Nephron (organoid): ENCODE data around the gene PLXND1.

Experiments used
- H3K27ac Mint-ChIP-seq, 3 experiments: 2 replicates each; pipeline ENCODE4 v1.8.0; 2020; ENCODE audit warnings: mixed read lengths in 3 of 3, mild to moderate bottlenecking in 2 of 3, moderate library complexity in 1 of 3
- H3K27me3 Mint-ChIP-seq: 2 replicates; pipeline ENCODE4 v1.8.0; 2021; ENCODE audit warnings: low read depth, mild to moderate bottlenecking, moderate library complexity, mixed read lengths
- H3K36me3 Mint-ChIP-seq: 2 replicates; pipeline ENCODE4 v1.8.0; 2020; ENCODE audit warnings: low read depth, mixed read lengths
- H3K4me1 Mint-ChIP-seq: 2 replicates; pipeline ENCODE4 v1.8.0; 2020; ENCODE audit warnings: mixed read lengths
- H3K4me3 Mint-ChIP-seq, 3 experiments: 2 replicates each; pipeline ENCODE4 v1.8.0; 2020; ENCODE audit warnings: mild to moderate bottlenecking in 3 of 3, mixed read lengths in 3 of 3, moderate library complexity in 2 of 3
- H3K9me3 Mint-ChIP-seq: 2 replicates; pipeline ENCODE4 v1.8.0; 2020; ENCODE audit warnings: mixed read lengths
- TF ChIP-seq, protein P1 (sequence below), 3 experiments: fragments of 200-600 bp; sonication (generic); IDR thresholded peaks; one replicate each; pipeline ENCODE4 v1.5.0; 2021; ENCODE audit warnings: antibody characterized with exemption in 3 of 3; ENCODE audit not compliant: unreplicated experiment in 3 of 3

PLXND1 gene

DNA sequence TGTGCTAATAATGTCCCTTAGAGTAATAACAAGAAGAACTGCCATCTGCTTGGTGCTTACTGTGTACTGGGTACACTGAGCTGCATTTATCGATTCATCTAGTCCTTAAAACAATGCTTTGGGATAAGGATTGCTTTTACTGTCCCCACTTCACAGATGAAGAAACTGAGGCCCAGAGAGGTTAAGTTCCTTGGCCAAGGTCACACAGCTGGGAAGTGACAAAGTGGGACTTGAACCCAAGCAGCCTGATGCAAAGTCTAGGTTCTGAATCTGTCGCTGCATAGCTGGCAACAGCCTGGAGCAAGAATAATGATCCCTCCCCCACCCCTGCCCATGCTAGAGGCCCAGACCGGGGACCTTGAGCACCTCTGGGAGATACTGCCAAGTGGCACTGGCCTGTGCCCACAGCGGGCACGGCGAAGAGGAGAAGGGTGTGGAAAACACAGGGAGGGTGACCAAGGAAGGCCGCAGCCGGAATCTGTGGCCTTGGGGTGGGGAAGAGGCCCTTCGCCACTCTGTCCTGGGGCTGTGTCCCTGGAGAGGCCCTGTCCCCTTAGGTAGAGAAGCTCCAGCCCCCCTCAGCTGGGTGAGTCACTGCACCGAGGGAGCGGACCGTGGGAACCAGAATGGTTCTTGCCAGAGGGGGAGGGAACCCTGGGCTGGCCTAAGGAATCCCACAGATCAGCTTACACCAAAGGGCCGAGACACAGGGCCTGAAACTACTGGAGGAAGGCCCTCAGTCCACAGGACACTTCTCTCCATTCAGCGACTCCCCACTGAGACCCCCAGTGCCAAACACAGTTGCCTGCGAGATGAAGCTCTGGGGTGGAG lies 3.5 kb downstream of the PLXND1 start:
- TF ChIP-seq, protein P1, sequence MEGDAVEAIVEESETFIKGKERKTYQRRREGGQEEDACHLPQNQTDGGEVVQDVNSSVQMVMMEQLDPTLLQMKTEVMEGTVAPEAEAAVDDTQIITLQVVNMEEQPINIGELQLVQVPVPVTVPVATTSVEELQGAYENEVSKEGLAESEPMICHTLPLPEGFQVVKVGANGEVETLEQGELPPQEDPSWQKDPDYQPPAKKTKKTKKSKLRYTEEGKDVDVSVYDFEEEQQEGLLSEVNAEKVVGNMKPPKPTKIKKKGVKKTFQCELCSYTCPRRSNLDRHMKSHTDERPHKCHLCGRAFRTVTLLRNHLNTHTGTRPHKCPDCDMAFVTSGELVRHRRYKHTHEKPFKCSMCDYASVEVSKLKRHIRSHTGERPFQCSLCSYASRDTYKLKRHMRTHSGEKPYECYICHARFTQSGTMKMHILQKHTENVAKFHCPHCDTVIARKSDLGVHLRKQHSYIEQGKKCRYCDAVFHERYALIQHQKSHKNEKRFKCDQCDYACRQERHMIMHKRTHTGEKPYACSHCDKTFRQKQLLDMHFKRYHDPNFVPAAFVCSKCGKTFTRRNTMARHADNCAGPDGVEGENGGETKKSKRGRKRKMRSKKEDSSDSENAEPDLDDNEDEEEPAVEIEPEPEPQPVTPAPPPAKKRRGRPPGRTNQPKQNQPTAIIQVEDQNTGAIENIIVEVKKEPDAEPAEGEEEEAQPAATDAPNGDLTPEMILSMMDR (IDR thresholded peaks at IDR 0.05; ENCODE audit: unreplicated experiment in 3 of 3) = no peak
- Mint-ChIP-seq H3K9me3 (no peaks in the 10 kb centered on the region), H3K36me3 (no peaks in the 10 kb centered on the region), H3K4me3 (peak overlapping the region; percentile 85 to 97 (median 87)), H3K27ac (peak overlapping the region; percentile 66 to 79 (median 73)), H3K4me1 (peaks cover 56% of the 10 kb centered on the region), H3K27me3 (peaks cover 19% of the 10 kb centered on the region)

DNA sequence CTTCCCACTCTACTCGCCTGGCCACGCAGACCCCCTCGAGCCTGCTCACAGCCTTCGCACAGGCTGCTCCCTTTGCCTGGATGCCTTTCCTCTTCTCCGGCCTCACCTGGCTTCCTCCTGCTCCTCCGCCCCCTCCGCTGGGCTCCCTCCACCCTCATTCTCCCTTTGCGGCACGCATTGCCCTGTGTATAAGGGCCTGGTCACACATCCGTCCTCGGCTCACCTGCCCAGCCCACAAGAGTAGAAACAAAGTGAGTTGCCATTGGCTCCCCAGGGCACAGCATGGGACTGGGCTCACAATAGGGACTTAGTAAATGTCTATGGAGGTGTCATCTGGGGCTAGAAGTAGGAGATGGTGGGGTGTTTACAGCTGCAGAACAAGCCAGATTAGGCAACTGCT lies 4.2 kb downstream of the PLXND1 start:
- peaks cover 19% of the 10 kb centered on the region for H3K27me3 Mint-ChIP-seq
- H3K4me3 Mint-ChIP-seq = peak overlapping the region; percentile 61 to 97 (median 87)
- H3K27ac Mint-ChIP-seq = peak overlapping the region; percentile 16 to 68 (median 53)
- H3K36me3 Mint-ChIP-seq = no peaks in the 10 kb centered on the region
- H3K9me3 Mint-ChIP-seq = no peaks in the 10 kb centered on the region
- peaks cover 62% of the 10 kb centered on the region for H3K4me1 Mint-ChIP-seq
- TF ChIP-seq, protein P1 (IDR thresholded peaks at IDR 0.05; ENCODE audit: unreplicated experiment in 3 of 3) = no peak

DNA sequence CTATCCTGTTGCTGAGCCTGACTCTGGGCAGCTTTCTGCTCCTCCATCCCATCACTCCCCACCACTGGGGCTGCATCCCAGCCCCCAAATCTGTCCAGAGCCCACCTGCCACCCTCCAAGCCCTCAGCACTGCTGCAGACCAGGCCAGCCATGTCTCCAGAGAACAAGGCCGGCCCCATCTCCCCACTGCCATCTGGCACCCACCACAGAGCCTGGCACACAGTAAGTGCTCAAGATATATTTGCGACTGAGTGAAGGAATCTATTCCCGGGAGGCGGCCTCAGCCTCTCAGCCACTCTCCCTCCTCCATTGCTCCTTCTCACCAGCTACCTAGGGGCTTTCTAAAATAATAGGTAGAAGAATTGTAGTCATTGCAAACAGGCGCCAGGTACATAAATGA lies 4.8 kb downstream of the PLXND1 start:
- Mint-ChIP-seq H3K27ac (peak overlapping the region in 1 of 3 experiments; percentile 80), H3K27me3 (peaks cover 14% of the 10 kb centered on the region), H3K4me3 (peak overlapping the region; percentile 15 to 42 (median 20)), H3K36me3 (no peaks in the 10 kb centered on the region), H3K4me1 (peaks cover 68% of the 10 kb centered on the region), H3K9me3 (no peaks in the 10 kb centered on the region)
- TF ChIP-seq, protein P1 (IDR thresholded peaks at IDR 0.05; ENCODE audit: unreplicated experiment in 3 of 3) = no peak

DNA sequence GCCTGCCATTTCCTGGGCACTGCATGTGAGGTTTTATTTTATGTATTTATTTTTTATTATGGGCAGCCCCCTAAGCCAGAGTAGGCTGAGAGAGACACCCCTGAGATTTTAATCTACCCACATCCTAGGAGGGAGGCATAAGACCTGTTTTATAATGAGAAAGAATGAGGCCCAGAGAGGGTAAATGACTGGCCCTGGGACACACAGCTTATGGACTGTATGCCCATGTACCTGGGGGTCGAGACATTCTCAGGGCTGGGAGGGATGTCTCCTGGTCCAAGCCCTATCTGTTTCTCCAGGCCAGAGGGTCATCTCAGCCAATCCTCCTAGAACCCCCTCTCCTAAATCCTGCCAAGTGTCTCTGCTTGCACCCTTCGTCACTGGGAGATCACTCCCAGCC lies 6.1 kb downstream of the PLXND1 start:
- Mint-ChIP-seq H3K4me1 (peaks cover 78% of the 10 kb centered on the region), H3K27me3 (peaks cover 10% of the 10 kb centered on the region), H3K36me3 (no peaks in the 10 kb centered on the region), H3K9me3 (no peaks in the 10 kb centered on the region), H3K4me3 (peak overlapping the region in 1 of 3 experiments; percentile 34), H3K27ac (peak overlapping the region; percentile 94 to 99 (median 99))
- TF ChIP-seq, protein P1 (IDR thresholded peaks at IDR 0.05; ENCODE audit: unreplicated experiment in 3 of 3) = no peak

DNA sequence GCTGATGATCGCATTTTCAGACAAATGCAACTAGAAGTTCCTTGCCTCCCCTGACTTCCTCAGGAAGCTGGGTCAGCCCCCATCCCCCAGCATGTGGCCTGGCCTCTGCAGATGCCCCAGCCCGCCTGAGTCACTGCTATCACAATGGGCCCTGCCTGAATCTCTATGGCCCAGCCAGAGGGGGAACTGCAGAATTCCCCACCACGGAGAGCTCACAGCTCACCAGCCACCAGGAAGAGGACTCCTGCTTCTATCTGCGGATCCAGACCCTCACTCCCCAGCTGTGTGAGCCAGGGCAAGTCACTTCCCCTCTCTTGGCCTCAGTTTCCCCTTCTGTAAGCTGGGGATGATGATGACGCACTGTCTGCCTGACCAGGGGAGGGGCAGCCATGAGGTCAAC lies 6.9 kb downstream of the PLXND1 start:
- Mint-ChIP-seq H3K4me3 (peak overlapping the region; percentile 31 to 50 (median 49)), H3K36me3 (no peaks in the 10 kb centered on the region), H3K9me3 (no peaks in the 10 kb centered on the region), H3K4me1 (peaks cover 84% of the 10 kb centered on the region), H3K27me3 (peaks cover 6% of the 10 kb centered on the region), H3K27ac (peak overlapping the region; percentile 94 to 99 (median 99))
- TF ChIP-seq, protein P1 (IDR thresholded peaks at IDR 0.05; ENCODE audit: unreplicated experiment in 3 of 3) = no peak

DNA sequence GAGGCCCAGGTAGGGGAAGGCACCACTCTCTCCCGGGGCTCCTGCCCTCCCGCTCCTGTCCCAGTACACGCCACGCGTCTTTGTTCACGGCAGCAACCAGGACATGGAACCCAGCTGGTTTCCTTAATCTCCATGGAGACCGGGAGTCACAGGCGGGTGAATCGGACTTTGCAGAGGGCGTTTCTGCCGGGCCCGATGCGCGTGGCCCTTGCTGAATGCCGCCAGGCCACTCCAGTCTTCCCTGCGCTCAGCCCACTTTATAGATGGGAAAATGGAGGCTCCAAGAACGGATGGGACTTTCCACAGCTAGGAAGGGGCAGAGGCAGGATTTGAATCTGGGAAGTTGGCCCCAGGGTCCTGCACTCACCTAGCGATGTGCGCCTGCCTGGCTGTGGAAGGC lies 7.4 kb downstream of the PLXND1 start:
- H3K27ac Mint-ChIP-seq = peak overlapping the region; percentile 99
- no peaks in the 10 kb centered on the region for H3K36me3 Mint-ChIP-seq
- peaks cover 84% of the 10 kb centered on the region for H3K4me1 Mint-ChIP-seq
- TF ChIP-seq, protein P1 (IDR thresholded peaks at IDR 0.05; ENCODE audit: unreplicated experiment in 3 of 3) = no peak
- H3K27me3 Mint-ChIP-seq = peaks cover 3% of the 10 kb centered on the region
- peak overlapping the region in 1 of 3 experiments; percentile 36 for H3K4me3 Mint-ChIP-seq
- H3K9me3 Mint-ChIP-seq = no peaks in the 10 kb centered on the region
